Stimulated activated CD4-positive, alpha-beta T cell treated with anti-CD3 and anti-CD28 coated beads, Interleukin-12 subunit alpha, Interleukin-12 subunit beta, amount 100 ng/mL, for 4 hours (primary cell): Measurements from ENCODE around the gene ARFRP1.

Experiments
- DNase-seq: peaks from one replicate; pipeline ENCODE4 v3.0.0-alpha.2; 2020

The ARFRP1 gene

GRCh38 chr20:63690003-63690897 is 17.5 kb downstream of the ARFRP1 start:
- DNase-seq = no peak

DNA sequence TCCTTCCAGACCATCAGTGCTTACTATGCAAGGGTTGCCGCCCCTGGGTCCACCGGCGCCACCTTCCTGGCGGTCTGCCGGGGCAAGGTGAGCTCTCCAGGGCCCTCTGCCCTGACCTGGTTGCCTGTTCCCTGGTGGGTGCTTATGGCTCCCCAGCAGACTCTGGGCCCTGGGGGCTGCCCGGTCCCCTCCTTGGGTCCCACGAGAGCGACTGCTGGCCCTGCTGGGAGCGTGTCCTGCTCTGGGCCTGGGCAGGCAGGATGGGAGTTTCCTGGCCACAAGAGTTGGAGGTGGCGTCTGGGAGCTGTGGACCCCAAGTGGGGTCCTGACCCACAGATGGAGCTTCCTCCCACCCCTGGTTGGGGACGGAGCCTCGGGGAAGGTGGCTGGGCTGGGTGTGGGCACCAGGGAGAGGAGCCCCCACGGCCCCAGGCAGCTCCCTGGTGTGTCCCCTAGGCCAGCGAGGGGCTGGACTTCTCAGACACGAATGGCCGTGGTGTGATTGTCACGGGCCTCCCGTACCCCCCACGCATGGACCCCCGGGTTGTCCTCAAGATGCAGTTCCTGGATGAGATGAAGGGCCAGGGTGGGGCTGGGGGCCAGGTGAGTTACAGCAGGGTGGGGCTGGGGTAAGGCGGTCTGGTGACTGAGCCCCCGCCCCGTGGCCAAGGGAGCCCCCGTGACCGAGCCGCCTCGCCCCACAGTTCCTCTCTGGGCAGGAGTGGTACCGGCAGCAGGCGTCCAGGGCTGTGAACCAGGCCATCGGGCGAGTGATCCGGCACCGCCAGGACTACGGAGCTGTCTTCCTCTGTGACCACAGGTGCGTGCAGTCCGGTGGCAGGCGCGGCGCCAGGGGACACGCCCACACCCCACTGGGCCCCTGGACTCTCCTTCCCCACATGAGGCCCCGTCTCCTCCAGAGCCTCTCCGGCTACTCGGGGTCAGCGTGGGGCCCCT is 18.5 kb downstream of the ARFRP1 start:
- DNase-seq = no peak

GRCh38 chr20:63688228-63689045 is 19.3 kb downstream of the ARFRP1 start:
- DNase-seq = no peak

DNA sequence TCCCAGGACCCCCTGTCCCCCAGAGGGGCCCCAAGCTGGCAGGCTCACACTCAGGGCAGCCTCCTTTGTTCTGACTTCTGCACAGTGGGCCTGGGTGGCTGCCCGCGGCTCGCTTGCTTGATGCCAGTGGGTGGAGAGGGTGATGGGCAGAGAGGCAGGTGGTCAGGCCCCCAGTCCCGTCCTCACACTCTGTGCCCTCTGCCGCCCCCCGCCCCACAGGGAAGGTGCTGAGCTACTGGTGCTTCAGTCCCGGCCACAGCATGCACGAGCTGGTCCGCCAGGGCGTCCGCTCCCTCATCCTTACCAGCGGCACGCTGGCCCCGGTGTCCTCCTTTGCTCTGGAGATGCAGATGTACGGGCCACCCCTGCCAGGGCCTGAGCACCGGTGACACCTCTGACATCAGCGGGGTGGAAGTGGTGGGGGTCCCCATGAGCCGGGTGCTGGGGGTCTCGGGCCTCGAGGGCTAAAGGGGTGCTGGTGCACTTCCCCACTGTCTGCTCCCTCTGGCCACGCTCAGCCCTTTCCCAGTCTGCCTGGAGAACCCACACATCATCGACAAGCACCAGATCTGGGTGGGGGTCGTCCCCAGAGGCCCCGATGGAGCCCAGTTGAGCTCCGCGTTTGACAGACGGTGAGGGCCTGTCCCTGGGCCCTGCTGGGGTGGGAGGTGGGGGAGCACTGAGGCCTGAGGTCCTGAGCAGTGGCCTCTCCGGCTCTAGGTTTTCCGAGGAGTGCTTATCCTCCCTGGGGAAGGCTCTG is 20.2 kb downstream of the ARFRP1 start:
- no peak for DNase-seq

GRCh38 chr20:63686492-63687321 is 21.1 kb downstream of the ARFRP1 start:
- peak; percentile 60 for DNase-seq

- no peak for DNase-seq
Measured at GRCh38 chr20:63686094-63686491, 21.7 kb downstream of the ARFRP1 start.

GRCh38 chr20:63685269-63686026 is 22.3 kb downstream of the ARFRP1 start:
- no peak for DNase-seq

DNA sequence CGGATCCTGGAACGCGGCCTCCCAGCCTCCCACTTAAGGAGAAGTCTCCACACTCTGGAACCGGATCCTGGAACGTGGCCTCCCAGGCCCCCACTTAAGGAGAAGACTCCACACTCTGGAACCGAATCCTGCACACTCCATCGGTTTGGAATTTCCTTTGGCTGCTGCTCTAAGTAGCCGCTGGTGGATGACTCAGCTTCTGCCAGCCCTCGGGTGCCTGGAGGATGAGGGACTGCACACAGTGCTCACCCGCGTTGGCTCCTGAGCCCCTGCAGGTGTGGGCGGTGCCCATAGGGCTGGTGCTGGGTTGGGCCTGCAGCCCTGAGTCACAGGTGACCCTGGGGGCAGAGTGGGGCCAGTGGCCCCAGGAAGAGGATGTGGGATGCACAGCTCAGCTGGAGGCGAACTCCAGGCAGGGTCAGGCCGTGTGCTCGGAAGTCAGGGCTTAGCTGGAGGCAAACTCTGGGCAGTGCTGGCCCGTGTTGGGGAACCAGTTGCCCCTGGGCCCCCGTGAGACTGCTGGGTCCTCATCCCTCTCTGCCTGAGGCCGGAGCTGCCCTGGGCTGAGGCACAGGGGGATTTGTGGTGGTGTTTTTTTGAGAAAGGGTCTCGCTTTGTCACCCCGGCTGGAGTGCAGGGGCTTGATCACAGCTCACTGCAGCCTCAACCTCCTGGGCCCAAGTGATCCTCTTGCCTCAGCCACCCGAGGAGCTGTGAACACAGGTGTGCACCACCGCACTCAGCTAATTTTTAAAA is 25.2 kb downstream of the ARFRP1 start:
- DNase-seq = no peak

- no peak for DNase-seq
Measured at GRCh38 chr20:63681609-63682142, 26.1 kb downstream of the ARFRP1 start.

GRCh38 chr20:63680857-63681608 is 26.7 kb downstream of the ARFRP1 start:
- no peak for DNase-seq

DNA sequence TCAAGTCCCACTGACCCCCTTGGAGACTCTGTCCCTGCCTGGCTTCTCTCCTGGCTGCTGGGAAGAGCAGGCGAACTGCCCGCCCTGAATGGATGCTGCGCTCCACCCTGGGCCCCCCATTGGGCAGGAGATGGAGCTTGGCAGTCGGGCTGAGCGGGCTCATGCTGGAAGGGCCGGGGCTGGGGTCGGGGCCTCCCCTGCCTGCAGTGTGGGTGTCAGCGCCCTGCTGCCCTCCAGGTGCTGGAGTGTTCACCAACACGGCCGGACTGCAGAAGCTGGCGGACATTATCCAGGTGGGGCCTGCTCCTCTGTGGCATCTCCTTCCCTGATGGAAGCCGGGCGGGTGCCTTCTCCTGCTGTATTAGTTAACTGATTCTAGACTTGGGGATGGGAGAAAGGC is 27.3 kb downstream of the ARFRP1 start:
- DNase-seq = no peak

DNA sequence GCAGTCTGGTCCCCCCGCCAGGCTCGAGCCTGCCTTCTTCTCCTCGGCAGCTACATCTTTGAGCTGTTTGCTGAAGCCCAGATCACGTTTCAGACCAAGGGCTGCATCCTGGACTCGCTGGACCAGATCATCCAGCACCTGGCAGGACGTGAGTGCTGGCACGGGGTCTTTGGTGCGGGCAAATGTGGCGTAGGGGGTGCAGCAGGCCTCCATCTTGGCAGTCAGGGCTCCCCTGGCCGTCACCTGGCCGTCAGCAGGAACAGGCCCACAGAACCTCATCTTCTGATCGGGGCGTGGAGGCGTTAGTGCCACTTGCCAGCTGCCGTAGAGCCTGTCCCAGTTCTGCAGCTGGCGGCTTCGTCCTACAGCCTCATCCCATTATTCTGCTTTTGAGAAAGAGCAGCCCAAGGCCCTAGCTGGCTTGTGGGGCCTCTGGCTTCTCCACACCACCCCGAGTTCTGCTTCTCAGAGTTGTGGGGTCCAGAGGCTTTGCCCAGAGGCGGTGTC is 27.9 kb downstream of the ARFRP1 start:
- no peak for DNase-seq

GRCh38 chr20:63678667-63679465 is 28.9 kb downstream of the ARFRP1 start:
- no peak for DNase-seq

DNA sequence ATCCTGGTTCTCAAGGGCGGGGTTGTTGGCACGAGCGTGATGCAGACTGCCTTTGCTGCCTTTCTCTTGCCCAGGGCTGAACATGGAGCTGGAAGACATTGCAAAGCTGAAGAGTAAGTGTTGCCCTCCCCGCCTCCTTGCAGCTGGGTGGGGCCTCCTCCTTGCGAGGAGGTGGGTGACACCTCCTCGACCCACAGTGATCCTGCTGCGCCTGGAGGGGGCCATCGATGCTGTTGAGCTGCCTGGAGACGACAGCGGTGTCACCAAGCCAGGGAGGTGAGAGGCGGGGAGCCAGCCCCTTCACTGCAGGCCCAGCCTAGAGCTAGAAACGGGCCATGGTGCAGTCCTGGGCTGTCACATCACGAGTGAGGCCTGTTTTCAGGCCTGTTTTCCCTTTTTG is 29.7 kb downstream of the ARFRP1 start:
- DNase-seq = no peak

DNA sequence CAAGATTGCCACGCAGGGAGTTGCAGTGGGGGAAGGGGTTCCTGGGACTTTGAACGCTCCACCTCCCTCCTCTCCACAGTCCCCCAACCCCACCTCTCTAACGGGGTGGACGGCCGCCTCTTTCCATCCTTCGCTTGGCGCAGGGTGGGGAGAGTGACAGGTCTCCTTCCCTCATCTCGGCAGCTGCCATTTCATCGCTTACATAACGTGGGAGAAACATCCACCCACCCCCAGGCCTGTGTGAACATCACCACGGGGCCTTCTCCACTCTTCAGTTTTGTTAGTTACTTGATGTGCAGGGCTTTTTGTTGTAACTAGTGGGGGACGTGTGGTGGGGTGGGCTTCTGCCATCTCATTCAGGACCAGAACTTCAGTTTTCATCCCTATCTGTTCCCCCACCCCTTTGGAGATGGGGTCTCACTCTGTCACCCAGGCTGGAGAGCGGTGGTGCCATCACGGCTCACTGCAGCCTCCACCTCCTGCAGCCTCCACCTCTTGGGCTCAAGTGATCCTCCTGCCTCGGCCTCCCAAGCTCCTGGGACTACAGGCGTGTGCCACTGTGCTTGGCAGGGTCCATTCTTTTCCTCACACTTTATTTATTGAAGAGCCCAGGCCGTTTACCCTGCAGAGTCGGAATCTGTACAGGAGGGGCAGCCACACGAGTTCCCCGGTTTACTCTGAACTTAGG is 32.0 kb downstream of the ARFRP1 start:
- no peak for DNase-seq

DNA sequence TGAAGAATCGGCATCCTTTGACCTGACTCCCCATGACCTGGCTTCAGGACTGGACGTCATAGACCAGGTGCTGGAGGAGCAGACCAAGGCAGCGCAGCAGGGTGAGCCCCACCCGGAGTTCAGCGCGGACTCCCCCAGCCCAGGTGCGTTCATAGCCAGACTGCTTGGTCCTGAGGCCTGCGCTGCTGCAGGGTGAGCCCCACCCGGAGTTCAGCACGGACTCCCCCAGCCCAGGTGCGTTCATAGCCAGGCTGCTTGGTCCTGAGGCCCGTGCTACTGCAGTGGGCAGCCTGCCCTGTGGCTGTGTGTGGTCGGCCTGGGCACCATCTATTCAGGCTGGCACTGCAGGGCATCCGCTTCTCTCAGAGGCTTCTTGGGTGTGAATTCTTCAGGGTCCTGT is 33.8 kb downstream of the ARFRP1 start:
- no peak for DNase-seq

- DNase-seq = no peak
Measured at GRCh38 chr20:63672666-63673065, 35.1 kb downstream of the ARFRP1 start.
